GM13977 (cell line): Measurements from ENCODE around the gene LDLRAD2.
A peak's percentile ranks its signal among the peaks of the same experiment; 100 is the strongest.

Experiments
- DNase-seq: peaks from one replicate; pipeline ENCODE4 v3.0.0; 2012; ENCODE audit warnings: low spot score
- in situ Hi-C: fragments of 300-500 bp; cut with MboI; formaldehyde crosslinking; loops from one replicate; pipeline ENCODE4 v1.12.0; 2022; ENCODE audit warnings: low sequenced_read_pairs, low pct_unique_long_range_greater_than_20kb, mixed read lengths, inconsistent platforms; ENCODE audit not compliant: unreplicated experiment
- TF ChIP-seq, protein P1 (sequence below): IDR thresholded peaks from 2 replicates; pipeline ENCODE4 v1.5.1; 2012; ENCODE audit warnings: mild to moderate bottlenecking, control low read depth; ENCODE audit not compliant: insufficient read depth; ENCODE audit errors: extremely low read depth, missing control alignments

LDLRAD2 gene

DNA sequence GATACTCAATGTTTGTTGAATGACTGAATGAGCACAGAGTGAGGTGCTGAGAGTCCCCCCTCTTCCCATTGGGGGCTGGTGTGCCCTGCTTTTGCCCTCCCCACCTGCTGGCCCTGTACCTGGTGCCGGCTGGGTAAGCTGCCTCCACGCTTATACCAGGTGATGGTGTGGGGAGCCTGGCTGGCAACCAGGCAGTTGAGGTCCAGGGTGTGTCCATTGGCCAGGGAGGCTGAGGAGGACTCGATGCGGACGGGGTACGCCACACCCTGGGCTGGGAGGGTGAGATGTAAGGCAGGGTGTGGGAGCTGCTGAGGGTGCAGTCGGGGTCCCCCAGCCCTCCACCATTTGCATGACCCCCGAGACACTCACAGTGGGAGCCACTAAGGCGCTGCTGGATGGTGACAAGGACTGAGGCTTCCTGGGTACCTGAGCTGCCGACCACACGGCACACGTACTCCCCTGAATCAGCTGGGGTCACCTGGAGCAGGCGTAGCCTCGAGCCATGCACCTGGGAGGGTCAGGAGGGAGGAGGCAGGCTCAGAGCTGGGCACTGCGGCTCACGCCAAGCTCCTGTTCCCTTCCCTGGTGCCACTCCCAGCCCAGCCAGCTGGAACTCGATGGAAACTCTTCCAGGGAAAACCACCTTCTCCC lies 36.6 kb downstream of the LDLRAD2 start:
- in situ Hi-C loops = no loop called here
- no peak for DNase-seq

DNA sequence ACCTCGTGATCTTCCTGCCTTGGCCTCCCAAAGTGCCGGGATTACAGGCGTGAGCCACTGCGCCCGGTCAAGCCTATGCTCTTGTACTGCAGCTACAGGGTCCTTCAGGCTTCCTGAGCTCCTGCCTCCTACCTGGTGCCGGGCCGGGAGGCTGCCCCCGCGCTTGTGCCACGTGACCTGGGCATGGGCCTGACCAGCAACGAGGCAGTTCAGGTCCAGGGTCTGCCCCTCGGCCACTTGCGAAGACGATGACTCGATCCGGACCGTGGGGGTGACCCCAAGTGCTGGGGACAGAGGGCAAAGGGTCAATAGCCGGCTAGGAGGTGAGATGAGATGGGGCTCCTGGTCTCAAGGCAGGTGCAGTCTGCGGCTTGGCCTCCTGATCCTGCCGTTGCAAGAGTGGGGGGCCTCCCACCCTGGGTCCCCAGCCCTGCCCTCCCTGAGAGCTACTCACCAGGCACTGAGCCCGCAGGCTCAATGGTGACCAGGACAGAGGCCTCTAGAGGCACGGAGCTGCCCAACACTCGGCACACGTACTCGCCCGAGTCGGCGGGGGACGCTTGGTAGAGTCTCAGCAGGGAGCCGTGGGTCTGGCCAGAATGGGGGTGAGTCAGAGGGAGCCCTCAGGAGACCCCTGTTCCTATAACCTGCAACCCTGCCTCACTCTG lies 38.0 kb downstream of the LDLRAD2 start:
- TF ChIP-seq, protein P1, sequence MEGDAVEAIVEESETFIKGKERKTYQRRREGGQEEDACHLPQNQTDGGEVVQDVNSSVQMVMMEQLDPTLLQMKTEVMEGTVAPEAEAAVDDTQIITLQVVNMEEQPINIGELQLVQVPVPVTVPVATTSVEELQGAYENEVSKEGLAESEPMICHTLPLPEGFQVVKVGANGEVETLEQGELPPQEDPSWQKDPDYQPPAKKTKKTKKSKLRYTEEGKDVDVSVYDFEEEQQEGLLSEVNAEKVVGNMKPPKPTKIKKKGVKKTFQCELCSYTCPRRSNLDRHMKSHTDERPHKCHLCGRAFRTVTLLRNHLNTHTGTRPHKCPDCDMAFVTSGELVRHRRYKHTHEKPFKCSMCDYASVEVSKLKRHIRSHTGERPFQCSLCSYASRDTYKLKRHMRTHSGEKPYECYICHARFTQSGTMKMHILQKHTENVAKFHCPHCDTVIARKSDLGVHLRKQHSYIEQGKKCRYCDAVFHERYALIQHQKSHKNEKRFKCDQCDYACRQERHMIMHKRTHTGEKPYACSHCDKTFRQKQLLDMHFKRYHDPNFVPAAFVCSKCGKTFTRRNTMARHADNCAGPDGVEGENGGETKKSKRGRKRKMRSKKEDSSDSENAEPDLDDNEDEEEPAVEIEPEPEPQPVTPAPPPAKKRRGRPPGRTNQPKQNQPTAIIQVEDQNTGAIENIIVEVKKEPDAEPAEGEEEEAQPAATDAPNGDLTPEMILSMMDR = no peak
- in situ Hi-C loops = no loop called here
- no peak for DNase-seq

More for the DNA sequence above, 36.6 kb downstream of the LDLRAD2 start:
- TF ChIP-seq, protein P1 = no peak

DNA sequence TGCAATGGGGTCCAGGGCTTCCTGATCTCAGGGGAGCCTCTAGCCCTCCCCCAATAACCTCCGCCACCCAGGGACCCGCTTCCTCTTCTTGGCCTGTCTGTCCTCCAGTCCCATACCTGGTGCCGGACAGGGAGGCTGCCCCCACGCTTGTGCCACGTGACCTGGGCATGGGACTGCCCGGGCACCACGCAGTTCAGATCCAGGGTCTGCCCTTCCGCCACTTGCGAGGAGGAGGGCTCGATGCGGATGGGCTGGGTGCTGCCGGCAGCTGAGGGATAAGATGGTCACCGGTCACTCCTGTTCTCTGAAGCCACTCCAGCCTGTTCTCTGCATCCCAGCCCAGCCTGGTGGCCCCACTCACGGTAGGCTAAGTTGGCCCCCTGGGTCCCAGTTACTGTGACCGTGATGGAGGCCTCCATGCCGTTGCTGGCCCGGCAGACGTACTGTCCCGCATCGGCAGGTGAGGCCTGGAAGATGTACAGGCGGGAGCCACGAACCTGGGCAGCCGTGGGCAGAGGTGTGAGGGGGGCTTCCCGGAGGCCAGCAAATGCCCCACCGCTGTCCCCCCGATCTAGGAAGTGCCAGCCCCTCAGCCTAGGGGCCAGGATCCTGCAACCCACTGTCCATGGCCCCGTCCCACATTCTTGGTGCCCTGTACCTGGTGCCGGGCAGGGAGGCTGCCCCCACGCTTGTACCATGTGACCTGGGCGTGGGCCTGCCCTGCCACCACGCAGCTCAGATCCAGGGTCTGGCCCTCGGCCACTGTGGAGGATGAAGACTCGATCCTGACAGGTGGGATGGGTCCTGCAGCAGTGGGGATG lies 39.6 kb downstream of the LDLRAD2 start:
- in situ Hi-C loops = no loop called here
- TF ChIP-seq, protein P1 = no peak
- no peak for DNase-seq

DNA sequence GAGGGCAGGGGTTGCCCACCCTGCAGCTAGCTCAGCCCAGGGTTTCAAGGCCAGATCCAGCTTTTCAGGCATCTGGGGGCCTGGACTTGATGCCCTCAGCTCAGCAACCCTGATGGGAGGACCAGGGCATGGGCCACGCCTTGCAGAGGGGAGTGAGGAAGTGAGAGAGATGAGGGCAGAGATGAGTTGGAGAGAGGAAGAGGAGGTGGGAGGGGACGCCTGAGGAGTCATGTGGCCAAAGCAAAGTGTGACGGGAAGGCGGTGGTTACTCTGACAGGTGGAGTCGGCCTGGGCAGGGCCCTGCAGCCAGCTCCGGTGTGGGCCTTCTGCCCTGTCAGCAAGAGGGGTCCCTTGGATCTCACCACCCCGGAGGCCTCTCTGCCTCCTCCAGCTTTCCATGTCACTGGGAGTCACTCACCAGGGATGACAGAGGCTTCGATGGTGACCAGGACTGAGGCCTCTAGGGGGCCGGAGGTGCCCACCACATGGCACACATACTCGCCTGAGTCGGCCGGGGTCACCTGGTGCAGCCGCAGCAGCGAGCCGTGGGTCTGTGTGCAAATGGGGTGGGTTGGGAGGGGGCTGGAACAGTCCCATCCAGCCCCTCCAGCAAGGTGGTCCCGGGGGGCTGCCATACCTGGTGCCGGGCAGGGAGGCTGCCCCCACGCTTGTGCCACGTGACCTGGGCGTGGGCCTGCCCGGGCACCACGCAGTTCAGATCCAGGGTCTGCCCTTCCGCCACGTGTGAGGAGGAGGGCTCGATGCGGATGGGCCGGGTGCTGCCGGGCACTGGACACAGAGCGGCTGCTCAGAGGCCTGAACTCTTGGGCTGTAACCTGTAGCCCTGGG lies 40.4 kb downstream of the LDLRAD2 start:
- TF ChIP-seq, protein P1 = no peak
- DNase-seq = peak; percentile 71
- in situ Hi-C loops = no loop called here

DNA sequence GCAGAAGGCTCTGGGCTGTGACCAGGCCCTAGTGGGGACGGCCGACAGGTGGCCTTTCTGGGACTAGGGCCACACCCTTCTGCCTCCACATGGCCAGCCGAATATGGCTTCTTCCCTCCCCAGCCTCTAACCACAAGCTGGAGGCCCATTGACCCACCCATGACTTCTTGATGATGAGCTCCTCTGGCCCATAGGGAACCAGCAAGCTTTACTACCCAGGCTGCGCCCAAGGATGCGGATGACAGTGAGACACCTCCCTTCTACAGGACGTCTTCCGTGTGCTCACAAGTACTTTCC lies 41.0 kb downstream of the LDLRAD2 start:
- in situ Hi-C loops = no loop called here
- TF ChIP-seq, protein P1 = no peak
- DNase-seq = no peak
